AG04449 (cell line): ENCODE results near the gene TRPV6.

Experiments
- CTCF ChIA-PET: fragments of 350-600 bp; formaldehyde crosslinking; extraction: SDS; loops from one replicate; lab custom pipeline; 2021; ENCODE audit warnings: antibody characterized with exemption; lab: Yijun Ruan, JAX
- POLR2A ChIA-PET: fragments of 400-600, 350-600 bp; formaldehyde crosslinking; extraction: SDS; loops from one replicate; lab custom pipeline; 2020; ENCODE audit warnings: antibody characterized with exemption, inconsistent platforms; lab: Yijun Ruan, JAX
- DNase-seq: peaks from one replicate; pipeline ENCODE4 v3.0.0-alpha.2; 2010; ENCODE audit warnings: low read depth, low spot score
- H3K4me3 ChIP-seq: 2 replicates; pipeline ENCODE4 v1.5.1; 2011; ENCODE audit warnings: low read depth, mild to moderate bottlenecking, control low read depth, low read length
- TF ChIP-seq, protein P1 (sequence below): IDR thresholded peaks from one replicate; pipeline ENCODE4 v1.5.1; 2011; ENCODE audit warnings: mild to moderate bottlenecking, moderate library complexity, low read length, control low read depth, inconsistent platforms; ENCODE audit not compliant: insufficient read depth; ENCODE audit errors: missing control alignments

TRPV6 gene

DNA sequence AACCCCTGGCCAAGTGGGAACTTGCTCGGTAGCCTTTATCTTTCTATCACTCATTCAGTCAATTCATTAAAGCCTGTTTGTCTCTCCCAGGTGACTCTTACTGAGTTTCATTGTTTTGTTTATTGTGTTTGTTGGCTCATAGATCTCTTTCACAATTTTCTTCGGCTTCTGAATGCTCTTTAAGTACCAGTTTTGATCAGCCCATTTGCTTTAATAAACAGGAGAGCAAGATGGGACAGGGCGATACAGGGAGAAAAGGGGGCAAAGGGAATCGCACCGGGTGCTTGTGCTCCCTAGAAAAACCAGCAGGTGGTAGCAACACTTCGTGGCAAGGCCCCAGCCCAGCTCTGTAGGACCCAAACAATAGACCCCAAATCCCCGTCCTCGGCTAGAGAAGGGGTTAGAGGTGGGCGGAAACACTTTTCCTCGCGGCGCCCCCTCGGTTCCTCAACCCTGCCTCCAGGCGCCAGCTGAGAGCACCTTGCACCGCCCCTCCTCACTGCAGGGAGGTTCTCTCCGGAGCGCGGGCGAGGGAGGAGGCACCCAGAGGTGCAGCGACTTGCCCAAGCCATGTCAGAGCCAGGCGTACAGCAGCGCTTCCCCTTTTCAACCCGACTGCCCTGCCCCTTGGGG, 31.7 kb downstream of the TRPV6 start:
- no peak for DNase-seq
- TF ChIP-seq, protein P1, sequence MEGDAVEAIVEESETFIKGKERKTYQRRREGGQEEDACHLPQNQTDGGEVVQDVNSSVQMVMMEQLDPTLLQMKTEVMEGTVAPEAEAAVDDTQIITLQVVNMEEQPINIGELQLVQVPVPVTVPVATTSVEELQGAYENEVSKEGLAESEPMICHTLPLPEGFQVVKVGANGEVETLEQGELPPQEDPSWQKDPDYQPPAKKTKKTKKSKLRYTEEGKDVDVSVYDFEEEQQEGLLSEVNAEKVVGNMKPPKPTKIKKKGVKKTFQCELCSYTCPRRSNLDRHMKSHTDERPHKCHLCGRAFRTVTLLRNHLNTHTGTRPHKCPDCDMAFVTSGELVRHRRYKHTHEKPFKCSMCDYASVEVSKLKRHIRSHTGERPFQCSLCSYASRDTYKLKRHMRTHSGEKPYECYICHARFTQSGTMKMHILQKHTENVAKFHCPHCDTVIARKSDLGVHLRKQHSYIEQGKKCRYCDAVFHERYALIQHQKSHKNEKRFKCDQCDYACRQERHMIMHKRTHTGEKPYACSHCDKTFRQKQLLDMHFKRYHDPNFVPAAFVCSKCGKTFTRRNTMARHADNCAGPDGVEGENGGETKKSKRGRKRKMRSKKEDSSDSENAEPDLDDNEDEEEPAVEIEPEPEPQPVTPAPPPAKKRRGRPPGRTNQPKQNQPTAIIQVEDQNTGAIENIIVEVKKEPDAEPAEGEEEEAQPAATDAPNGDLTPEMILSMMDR, result peak; percentile 70
- peak overlapping the region; percentile 72 for H3K4me3 ChIP-seq
- CTCF ChIA-PET, result interaction anchor here (0.9 to 3.1 kb wide), 6 partner anchors 39 to 361 kb away, joined by 3 to 26 read pairs (median 4); no protein-coding TSS in a partner anchor
- POLR2A ChIA-PET, result no interaction called here

DNA sequence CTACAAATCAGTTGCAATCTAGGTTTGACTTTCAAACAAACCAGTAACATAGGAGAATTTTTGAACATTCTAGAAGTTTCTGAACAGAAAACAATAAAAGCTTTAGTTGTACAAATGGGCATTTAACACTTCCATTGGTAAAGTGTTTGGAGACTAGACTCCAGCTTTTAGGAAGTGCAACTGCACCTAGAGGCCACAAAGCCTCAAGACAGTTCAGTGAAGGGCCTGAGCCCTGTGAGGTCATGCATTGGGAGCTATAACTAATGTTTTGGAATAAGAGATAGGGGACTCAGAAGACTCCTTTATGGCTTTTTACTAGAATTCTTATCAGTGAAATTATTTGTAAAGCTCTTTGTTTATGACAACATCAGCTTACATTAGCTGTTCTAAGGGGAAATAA, 33.6 kb downstream of the TRPV6 start:
- POLR2A ChIA-PET, result no interaction called here

DNA sequence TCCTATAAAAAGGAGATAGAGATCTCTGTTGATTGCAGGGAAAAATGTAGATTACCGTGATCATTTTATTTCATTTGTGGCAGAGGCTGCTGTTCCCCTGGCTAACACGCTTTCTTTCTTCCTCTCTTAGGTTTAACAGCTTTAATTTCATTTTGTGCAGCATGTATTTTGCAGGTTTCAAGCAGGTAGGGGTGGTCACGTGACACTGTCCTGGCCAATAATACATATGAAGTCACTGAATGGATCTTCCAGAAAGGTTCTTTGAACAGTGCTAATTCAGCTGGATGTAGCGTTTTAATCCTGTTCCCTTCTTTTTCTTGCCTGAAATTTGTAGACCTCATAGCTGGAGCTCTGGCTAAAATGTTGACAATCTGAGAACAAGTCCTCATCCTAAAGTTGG, 34.3 kb downstream of the TRPV6 start:
- H3K4me3 ChIP-seq, result no peak overlapping the region
- POLR2A ChIA-PET, result no interaction called here
- DNase-seq, result no peak
- TF ChIP-seq, protein P1, result no peak
- CTCF ChIA-PET, result interaction anchor here (0.8 to 4.4 kb wide), 7 partner anchors 10 to 364 kb away, joined by 3 to 43 read pairs (median 3); no protein-coding TSS in a partner anchor

More for the DNA sequence above, 33.6 kb downstream of the TRPV6 start:
- CTCF ChIA-PET, result interaction anchor here (0.8 to 4.4 kb wide), 7 partner anchors 10 to 363 kb away, joined by 3 to 43 read pairs (median 3); no protein-coding TSS in a partner anchor
- no peak for DNase-seq
- no peak overlapping the region for H3K4me3 ChIP-seq
- TF ChIP-seq, protein P1, result no peak

DNA sequence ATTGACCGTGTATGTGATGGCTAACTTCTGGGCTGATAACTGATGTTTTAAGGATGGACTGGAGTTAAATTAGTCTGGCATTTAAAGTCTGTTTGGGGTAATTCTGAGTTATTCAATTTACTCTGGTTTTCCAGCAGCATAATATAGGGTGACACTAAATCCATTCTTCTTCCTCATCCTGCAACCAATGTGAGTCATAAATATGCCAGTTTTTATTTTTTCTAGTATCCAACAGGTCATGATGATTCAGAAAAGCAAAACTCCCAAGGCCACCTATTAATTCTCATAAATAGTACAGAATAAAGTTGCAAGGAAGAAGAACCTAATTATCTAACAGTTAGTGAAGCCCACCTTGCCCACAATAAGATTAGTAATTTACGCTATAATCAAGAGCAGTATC, 38.2 kb downstream of the TRPV6 start:
- CTCF ChIA-PET, result no interaction called here
- no peak overlapping the region for H3K4me3 ChIP-seq

DNA sequence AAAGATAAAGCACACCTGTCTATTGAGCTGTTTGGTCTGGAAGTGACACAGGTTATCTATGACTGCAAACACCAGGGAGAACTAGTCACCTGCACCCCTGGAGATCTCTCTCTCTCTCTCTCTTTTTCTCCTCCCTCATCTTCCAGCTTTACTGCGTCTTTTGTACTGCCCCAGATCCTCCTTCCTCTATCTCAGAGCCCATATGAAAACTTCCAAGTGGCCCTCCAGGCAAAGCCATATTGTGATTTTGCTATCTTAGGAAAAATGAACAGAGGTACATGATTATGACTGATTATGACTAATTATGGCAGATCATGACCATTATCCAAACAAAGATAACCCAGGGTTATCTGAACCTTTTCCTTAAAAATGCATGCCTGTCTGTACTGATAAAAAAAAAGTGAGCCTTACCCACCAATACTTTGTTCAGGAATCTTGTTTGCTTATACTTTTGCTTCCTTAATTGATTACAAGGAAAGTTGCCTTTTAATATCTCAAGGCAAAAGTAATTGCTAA, 43.2 kb downstream of the TRPV6 start:
- TF ChIP-seq, protein P1, result no peak
- no peak overlapping the region for H3K4me3 ChIP-seq
- CTCF ChIA-PET, result interaction anchor here (1.0 to 1.4 kb wide), 3 partner anchors 9 to 159 kb away, joined by 3 to 4 read pairs (median 3); no protein-coding TSS in a partner anchor
- POLR2A ChIA-PET, result no interaction called here
- no peak for DNase-seq

More for the DNA sequence above, 38.2 kb downstream of the TRPV6 start:
- POLR2A ChIA-PET, result no interaction called here
- DNase-seq, result no peak
- TF ChIP-seq, protein P1, result no peak

DNA sequence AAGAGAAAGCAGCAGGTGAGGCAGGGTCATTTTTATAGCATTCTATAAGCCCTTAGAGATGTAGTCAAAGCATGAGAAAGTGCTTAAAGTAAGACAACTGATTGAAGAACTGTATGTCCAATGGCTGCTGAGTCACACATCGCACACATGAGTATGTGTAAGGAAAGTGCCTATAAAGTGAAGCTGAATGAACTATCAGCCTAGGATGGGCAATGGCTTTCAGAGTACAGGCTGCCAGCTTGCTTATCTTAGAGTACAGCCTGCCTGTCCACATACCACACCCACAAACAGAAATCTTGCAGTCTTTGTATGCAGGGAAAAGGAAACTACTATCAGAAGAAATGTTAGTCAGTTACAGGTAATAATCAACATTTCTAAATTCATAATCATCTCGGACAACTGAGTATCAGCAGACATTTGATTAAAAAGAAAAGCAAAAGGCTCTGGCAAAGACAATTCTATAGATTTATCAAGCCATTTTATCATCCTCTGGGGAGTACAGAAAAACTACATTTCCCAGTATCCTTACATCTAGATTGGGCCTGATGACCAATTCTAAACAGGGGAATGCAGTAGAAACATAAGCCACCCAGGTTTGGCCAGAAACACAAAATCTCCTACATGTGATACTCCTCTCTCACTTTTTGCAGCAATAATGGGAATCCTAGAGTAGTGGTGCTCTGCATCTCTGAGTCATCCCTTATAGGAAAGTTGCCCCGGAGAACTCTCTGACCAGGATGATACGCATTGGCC, 46.9 kb downstream of the TRPV6 start:
- no peak for DNase-seq
- H3K4me3 ChIP-seq, result no peak overlapping the region
- ChIA-PET CTCF (interaction anchor here (0.9 kb wide), 1 partner anchor 27 kb away, joined by 3 read pairs; no protein-coding TSS in a partner anchor), POLR2A (no interaction called here)
- TF ChIP-seq, protein P1, result no peak
